ENCODE measurements around the gene NOTCH1. TPM values are rescaled to one million over a fixed set of nuclear protein-coding genes. Genes with fewer than 3 reads are reported as not detected.

The NOTCH1 gene
- total RNA-seq, 3 donors from 2014 or later (not counting 1 experiment from before 2014, with no cell fraction given), result 126 to 228 (median 192) TPM

DNA sequence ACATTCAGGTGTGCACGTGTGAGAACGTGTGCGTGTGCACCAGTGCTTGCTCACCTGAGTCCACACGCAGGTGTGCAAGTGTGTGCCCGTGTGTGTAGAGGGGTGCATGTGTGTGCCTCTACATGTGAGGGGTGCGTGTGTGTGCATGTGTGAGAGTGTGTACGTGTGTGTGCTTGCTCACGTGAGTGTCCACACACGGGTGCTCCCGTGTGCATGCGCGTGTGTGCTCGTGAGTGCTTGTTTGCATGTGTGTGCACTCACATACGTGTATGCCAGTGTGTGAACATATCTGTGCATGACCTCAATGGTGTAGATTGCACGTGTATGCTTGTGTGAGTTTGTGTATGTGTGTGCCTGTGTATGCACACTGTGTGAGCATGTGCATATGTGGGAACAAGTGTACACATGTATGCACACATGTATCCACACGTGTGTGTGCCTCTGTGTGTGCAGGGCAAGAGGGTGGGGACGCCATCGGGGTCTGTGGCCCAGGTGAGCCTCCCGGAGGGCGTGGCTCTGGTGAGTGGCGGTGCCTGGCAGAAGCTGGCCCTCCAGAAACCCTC lies 40.6 kb upstream of the NOTCH1 start:
- no peaks in the 10 kb centered on the region for H3K27me3 Mint-ChIP-seq (ENCODE audit: low read depth in 2 of 2)
- intact Hi-C loops (cut with micrococcal nuclease), result no loop called here
- H3K4me3 ChIP-seq (ENCODE audit: low read length), result no peak overlapping the region
- H3K36me3 ChIP-seq (ENCODE audit: control insufficient read depth, insufficient read depth, low read length), result no peaks in the 10 kb centered on the region
- H3K27ac ChIP-seq (ENCODE audit: low read length), result no peak overlapping the region
- WGBS (ENCODE audit: insufficient coverage), result 90% methylated on average over 21 of the region's 21 CpGs
- DNase-seq (no peak), ATAC-seq (no peak)
- H3K4me1 ChIP-seq (ENCODE audit: control insufficient read depth, insufficient read depth, low read length), result peaks cover 29% of the 10 kb centered on the region
- peaks cover 7 to 13% of the 10 kb centered on the region in 2 donors for H3K4me1 Mint-ChIP-seq
- no peaks in the 10 kb centered on the region for H3K36me3 Mint-ChIP-seq
- no peak for TF ChIP-seq CTCF (IDR thresholded peaks at IDR 0.05)
- no peaks in the 10 kb centered on the region for H3K27me3 ChIP-seq (ENCODE audit: control insufficient read depth, insufficient read depth, low read length)
- no peaks in the 10 kb centered on the region for H3K9me3 Mint-ChIP-seq
- no peak overlapping the region for H3K27ac Mint-ChIP-seq
- no peak overlapping the region for H3K4me3 Mint-ChIP-seq
- no peaks in the 10 kb centered on the region for H3K9me3 ChIP-seq (ENCODE audit: control insufficient read depth, insufficient read depth, low read length)

- no peak overlapping the region for H3K4me3 Mint-ChIP-seq
- whole genome bisulfite sequencing (ENCODE audit: insufficient coverage), result 96% methylated on average over 16 of the region's 16 CpGs
- Histone ChIP-seq H3K4me1 (ENCODE audit: control insufficient read depth, insufficient read depth, low read length) (peaks cover 29% of the 10 kb centered on the region), H3K4me3 (ENCODE audit: low read length) (no peak overlapping the region), H3K27me3 (ENCODE audit: control insufficient read depth, insufficient read depth, low read length) (no peaks in the 10 kb centered on the region), H3K9me3 (ENCODE audit: control insufficient read depth, insufficient read depth, low read length) (no peaks in the 10 kb centered on the region), H3K36me3 (ENCODE audit: control insufficient read depth, insufficient read depth, low read length) (no peaks in the 10 kb centered on the region), H3K27ac (ENCODE audit: low read length) (no peak overlapping the region)
- ATAC-seq (no peak), DNase-seq (no peak)
- no peaks in the 10 kb centered on the region for H3K9me3 Mint-ChIP-seq
- no peaks in the 10 kb centered on the region for H3K36me3 Mint-ChIP-seq
- no peak for TF ChIP-seq CTCF (IDR thresholded peaks at IDR 0.05)
- no peaks in the 10 kb centered on the region for H3K27me3 Mint-ChIP-seq (ENCODE audit: low read depth in 2 of 2)
- peaks cover 7 to 13% of the 10 kb centered on the region in 2 donors for H3K4me1 Mint-ChIP-seq
- H3K27ac Mint-ChIP-seq, result no peak overlapping the region
- intact Hi-C loops (cut with micrococcal nuclease), result no loop called here
Measured at GRCh38 chr9:136585531-136586120, 39.8 kb upstream of the NOTCH1 start.

GRCh38 chr9:136584934-136585333 lies 39.1 kb upstream of the NOTCH1 start:
- H3K27me3 Mint-ChIP-seq (ENCODE audit: low read depth in 2 of 2), result no peaks in the 10 kb centered on the region
- no peaks in the 10 kb centered on the region for H3K36me3 Mint-ChIP-seq
- Histone ChIP-seq H3K4me3 (ENCODE audit: low read length) (no peak overlapping the region), H3K9me3 (ENCODE audit: control insufficient read depth, insufficient read depth, low read length) (no peaks in the 10 kb centered on the region), H3K27ac (ENCODE audit: low read length) (no peak overlapping the region), H3K27me3 (ENCODE audit: control insufficient read depth, insufficient read depth, low read length) (no peaks in the 10 kb centered on the region), H3K36me3 (ENCODE audit: control insufficient read depth, insufficient read depth, low read length) (no peaks in the 10 kb centered on the region), H3K4me1 (ENCODE audit: control insufficient read depth, insufficient read depth, low read length) (peaks cover 29% of the 10 kb centered on the region)
- TF ChIP-seq CTCF (IDR thresholded peaks at IDR 0.05), result no peak
- DNase-seq, result no peak
- no peaks in the 10 kb centered on the region for H3K9me3 Mint-ChIP-seq
- intact Hi-C loops (cut with micrococcal nuclease), result no loop called here
- H3K4me3 Mint-ChIP-seq, result no peak overlapping the region
- no peak overlapping the region for H3K27ac Mint-ChIP-seq
- H3K4me1 Mint-ChIP-seq, result peaks cover 7 to 14% of the 10 kb centered on the region in 2 donors
- no peak for ATAC-seq
- WGBS (ENCODE audit: insufficient coverage), result 91% methylated on average over 10 of the region's 10 CpGs
